ENCODE data around the gene LCK.
A peak's percentile ranks its signal among the peaks of the same experiment; 100 is the strongest.
"Not testable (repeated sequence)": the region's sequence is repeated elsewhere in the genome, so short reads cannot be mapped to it uniquely, and the experiment has no call there.

The LCK gene

GRCh38 chr1:32239790-32240139 lies 11.3 kb upstream of the LCK start:
- peak; percentile 79 for DNase-seq

- DNase-seq = peak; percentile 88
These were observed 10.7 kb upstream of the LCK start for GRCh38 chr1:32240140-32240951.

- peak; percentile 84 for DNase-seq
These were observed 9.9 kb upstream of the LCK start for GRCh38 chr1:32241001-32241763.

- peak; percentile 34 for DNase-seq
These were observed 8.7 kb upstream of the LCK start for GRCh38 chr1:32242341-32242851.

- DNase-seq = no peak
These were observed 4.2 kb upstream of the LCK start, which contains the start of gene FAM167B for GRCh38 chr1:32246888-32247273. FAM167B (plus strand) TSS chr1:32247222; CDS start chr1:32247422, 200 bp downstream.

GRCh38 chr1:32247452-32247851 lies 3.6 kb upstream of the LCK start:
- no peak for DNase-seq

GRCh38 chr1:32247983-32248889 lies 2.8 kb upstream of the LCK start:
- peak; percentile 78 for DNase-seq

GRCh38 chr1:32249831-32250525 lies 1.1 kb upstream of the LCK start:
- DNase-seq = peak; percentile 61

GRCh38 chr1:32255072-32256071 lies 4.3 kb downstream of the LCK start:
- no peak for DNase-seq

- no peak for DNase-seq
These were observed 5.6 kb downstream of the LCK start for GRCh38 chr1:32256473-32257226.

GRCh38 chr1:32257227-32257508 lies 6.1 kb downstream of the LCK start:
- no peak for DNase-seq

GRCh38 chr1:32263236-32263593 lies 12.2 kb downstream of the LCK start:
- DNase-seq = not testable (repeated sequence)

- DNase-seq = no peak
These were observed 12.7 kb downstream of the LCK start for GRCh38 chr1:32263744-32264143.

GRCh38 chr1:32265846-32266245 lies 14.8 kb downstream of the LCK start:
- no peak for DNase-seq

GRCh38 chr1:32266921-32267591 lies 16.0 kb downstream of the LCK start:
- no peak for DNase-seq

GRCh38 chr1:32269744-32270143 lies 18.7 kb downstream of the LCK start:
- DNase-seq = no peak

- DNase-seq = peak; percentile 42
These were observed 21.7 kb downstream of the LCK start for GRCh38 chr1:32272557-32273390.
